ENCODE results near the gene KRT86. TPM values are rescaled to one million over a fixed set of nuclear protein-coding genes. Genes with fewer than 3 reads are reported as not detected.
"Not testable (repeated sequence)": the region's sequence is repeated elsewhere in the genome, so short reads cannot be mapped to it uniquely, and the experiment has no call there.

The KRT86 gene
- total and polyA plus RNA-seq, 2 donors (not counting 1 experiment from before 2014, with no cell fraction given): 0.02 to 0.17 TPM

GRCh38 chr12:52257074-52257551 lies 17.3 kb upstream of the KRT86 start:
- TF ChIP-seq, protein P1, sequence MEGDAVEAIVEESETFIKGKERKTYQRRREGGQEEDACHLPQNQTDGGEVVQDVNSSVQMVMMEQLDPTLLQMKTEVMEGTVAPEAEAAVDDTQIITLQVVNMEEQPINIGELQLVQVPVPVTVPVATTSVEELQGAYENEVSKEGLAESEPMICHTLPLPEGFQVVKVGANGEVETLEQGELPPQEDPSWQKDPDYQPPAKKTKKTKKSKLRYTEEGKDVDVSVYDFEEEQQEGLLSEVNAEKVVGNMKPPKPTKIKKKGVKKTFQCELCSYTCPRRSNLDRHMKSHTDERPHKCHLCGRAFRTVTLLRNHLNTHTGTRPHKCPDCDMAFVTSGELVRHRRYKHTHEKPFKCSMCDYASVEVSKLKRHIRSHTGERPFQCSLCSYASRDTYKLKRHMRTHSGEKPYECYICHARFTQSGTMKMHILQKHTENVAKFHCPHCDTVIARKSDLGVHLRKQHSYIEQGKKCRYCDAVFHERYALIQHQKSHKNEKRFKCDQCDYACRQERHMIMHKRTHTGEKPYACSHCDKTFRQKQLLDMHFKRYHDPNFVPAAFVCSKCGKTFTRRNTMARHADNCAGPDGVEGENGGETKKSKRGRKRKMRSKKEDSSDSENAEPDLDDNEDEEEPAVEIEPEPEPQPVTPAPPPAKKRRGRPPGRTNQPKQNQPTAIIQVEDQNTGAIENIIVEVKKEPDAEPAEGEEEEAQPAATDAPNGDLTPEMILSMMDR (conservative IDR thresholded peaks at IDR 0.05 in 1 of 2, IDR thresholded peaks at IDR 0.05 in 1 of 2; ENCODE audit: low read depth in 1 of 2, low read length in 2 of 2): no peak
- no peak for TF ChIP-seq EZH2 (IDR thresholded peaks at IDR 0.05; ENCODE audit: low read length, missing control alignments)
- no peak for DNase-seq (ENCODE audit: low read depth in 2 of 2)

GRCh38 chr12:52257922-52258321 lies 16.5 kb upstream of the KRT86 start:
- H3K27me3 ChIP-seq (ENCODE audit: control insufficient read depth, insufficient read depth, low read length): peaks cover 30% of the 10 kb centered on the region
- not testable (repeated sequence) for H3K4me2 ChIP-seq (ENCODE audit: extremely low read depth, insufficient read depth, low read length); H3K36me3 ChIP-seq (ENCODE audit: control insufficient read depth, insufficient read depth, low read length); H3K27ac ChIP-seq (ENCODE audit: insufficient read depth, low read length); DNase-seq (ENCODE audit: low read depth in 2 of 2); H3K9me3 ChIP-seq (ENCODE audit: control insufficient read depth, insufficient read depth, low read depth, low read length); H3K4me3 ChIP-seq (replicated peaks in 1 of 4; ENCODE audit: control extremely low read depth in 1 of 4, insufficient read depth in 1 of 4, low read depth in 3 of 4, low read length in 4 of 4); H3K9ac ChIP-seq (ENCODE audit: insufficient read depth, low read length); H3K79me2 ChIP-seq (ENCODE audit: control insufficient read depth, insufficient read depth, low read length); H4K20me1 ChIP-seq (ENCODE audit: control insufficient read depth, extremely low read depth, insufficient read depth, low read length); H3K4me1 ChIP-seq (ENCODE audit: control insufficient read depth, extremely low read depth, insufficient read depth, low read length); H2AFZ ChIP-seq (ENCODE audit: low read length)
- TF ChIP-seq EZH2 (IDR thresholded peaks at IDR 0.05; ENCODE audit: low read length, missing control alignments): peak; percentile 72

More at GRCh38 chr12:52257074-52257551, 17.3 kb upstream of the KRT86 start:
- Histone ChIP-seq H3K9ac (ENCODE audit: insufficient read depth, low read length) (no peak overlapping the region), H3K36me3 (ENCODE audit: control insufficient read depth, insufficient read depth, low read length) (no peaks in the 10 kb centered on the region), H4K20me1 (ENCODE audit: control insufficient read depth, extremely low read depth, insufficient read depth, low read length) (no peaks in the 10 kb centered on the region), H3K9me3 (ENCODE audit: control insufficient read depth, insufficient read depth, low read depth, low read length) (no peaks in the 10 kb centered on the region), H3K27ac (ENCODE audit: insufficient read depth, low read length) (no peak overlapping the region), H3K4me3 (replicated peaks in 1 of 4; ENCODE audit: control extremely low read depth in 1 of 4, insufficient read depth in 1 of 4, low read depth in 3 of 4, low read length in 4 of 4) (no peak overlapping the region), H3K27me3 (ENCODE audit: control insufficient read depth, insufficient read depth, low read length) (peaks cover 32% of the 10 kb centered on the region), H3K4me2 (ENCODE audit: extremely low read depth, insufficient read depth, low read length) (no peak overlapping the region), H2AFZ (ENCODE audit: low read length) (no peak overlapping the region), H3K79me2 (ENCODE audit: control insufficient read depth, insufficient read depth, low read length) (no peaks in the 10 kb centered on the region), H3K4me1 (ENCODE audit: control insufficient read depth, extremely low read depth, insufficient read depth, low read length) (no peaks in the 10 kb centered on the region)

DNA sequence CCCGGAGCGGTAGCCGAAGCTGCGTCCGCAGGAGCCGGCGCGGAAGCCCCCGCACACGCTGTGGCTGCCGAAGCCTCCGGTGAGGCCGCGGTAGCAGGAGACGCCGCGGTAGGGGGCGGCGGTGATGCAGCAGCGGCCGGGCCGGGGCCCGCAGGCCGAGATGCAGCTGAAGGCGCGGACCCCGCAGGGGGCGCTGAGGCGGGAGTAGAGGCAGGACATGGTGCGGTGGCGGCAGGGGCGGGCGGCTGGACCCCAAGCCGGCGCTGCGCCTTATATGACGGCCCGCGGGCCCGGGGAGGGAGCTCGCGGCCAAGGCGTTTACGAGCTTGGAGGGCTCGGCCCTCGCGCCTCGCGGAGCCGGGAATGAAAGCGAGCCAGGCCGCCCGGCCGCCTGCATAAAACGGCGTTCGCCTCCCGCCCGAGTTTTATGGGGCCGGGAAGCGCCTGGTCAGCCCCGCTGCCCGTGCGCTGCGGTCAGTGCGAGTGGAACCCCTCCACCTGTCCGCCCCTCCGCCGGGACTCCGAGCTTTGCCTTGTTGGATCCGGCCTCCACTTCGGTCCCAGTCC lies 16.0 kb upstream of the KRT86 start:
- H3K4me3 ChIP-seq (replicated peaks in 1 of 4; ENCODE audit: control extremely low read depth in 1 of 4, insufficient read depth in 1 of 4, low read depth in 3 of 4, low read length in 4 of 4): peak overlapping the region in 1 of 4 experiments; percentile 14
- H3K36me3 ChIP-seq (ENCODE audit: control insufficient read depth, insufficient read depth, low read length): no peaks in the 10 kb centered on the region

More for the DNA sequence above, 16.0 kb upstream of the KRT86 start:
- TF ChIP-seq, protein P1 (conservative IDR thresholded peaks at IDR 0.05 in 1 of 2, IDR thresholded peaks at IDR 0.05 in 1 of 2; ENCODE audit: low read depth in 1 of 2, low read length in 2 of 2): no peak
- TF ChIP-seq EZH2 (IDR thresholded peaks at IDR 0.05; ENCODE audit: low read length, missing control alignments): peak; percentile 76
- no peak overlapping the region for H3K27ac ChIP-seq (ENCODE audit: insufficient read depth, low read length)
- peak; percentile 36 to 47 for DNase-seq (ENCODE audit: low read depth in 2 of 2)
- no peak overlapping the region for H3K9ac ChIP-seq (ENCODE audit: insufficient read depth, low read length)
- H3K27me3 ChIP-seq (ENCODE audit: control insufficient read depth, insufficient read depth, low read length): peaks cover 31% of the 10 kb centered on the region
- no peaks in the 10 kb centered on the region for H3K79me2 ChIP-seq (ENCODE audit: control insufficient read depth, insufficient read depth, low read length)
- no peaks in the 10 kb centered on the region for H3K4me1 ChIP-seq (ENCODE audit: control insufficient read depth, extremely low read depth, insufficient read depth, low read length)
- no peak overlapping the region for H2AFZ ChIP-seq (ENCODE audit: low read length)
- H4K20me1 ChIP-seq (ENCODE audit: control insufficient read depth, extremely low read depth, insufficient read depth, low read length): no peaks in the 10 kb centered on the region
- H3K9me3 ChIP-seq (ENCODE audit: control insufficient read depth, insufficient read depth, low read depth, low read length): no peaks in the 10 kb centered on the region
- H3K4me2 ChIP-seq (ENCODE audit: extremely low read depth, insufficient read depth, low read length): peak overlapping the region; percentile 35
